ENCODE results near the gene CADM3. TPM values are rescaled to one million over a fixed set of nuclear protein-coding genes. Genes with fewer than 3 reads are reported as not detected.

The CADM3 gene
- total RNA-seq, 1 donor from 2014 or later, result 16.1 TPM

- no peak for DNase-seq (ENCODE audit: low spot score)
These were observed 33.8 kb downstream of the CADM3 start for GRCh38 chr1:159205225-159205624.

GRCh38 chr1:159206110-159206509, 34.7 kb downstream of the CADM3 start:
- no peak for DNase-seq (ENCODE audit: low spot score)

- no peak for DNase-seq (ENCODE audit: low spot score)
These were observed 35.7 kb downstream of the CADM3 start for GRCh38 chr1:159207080-159207479.

- no peak for DNase-seq (ENCODE audit: low spot score)
These were observed 36.4 kb downstream of the CADM3 start for GRCh38 chr1:159207774-159208173.

DNA sequence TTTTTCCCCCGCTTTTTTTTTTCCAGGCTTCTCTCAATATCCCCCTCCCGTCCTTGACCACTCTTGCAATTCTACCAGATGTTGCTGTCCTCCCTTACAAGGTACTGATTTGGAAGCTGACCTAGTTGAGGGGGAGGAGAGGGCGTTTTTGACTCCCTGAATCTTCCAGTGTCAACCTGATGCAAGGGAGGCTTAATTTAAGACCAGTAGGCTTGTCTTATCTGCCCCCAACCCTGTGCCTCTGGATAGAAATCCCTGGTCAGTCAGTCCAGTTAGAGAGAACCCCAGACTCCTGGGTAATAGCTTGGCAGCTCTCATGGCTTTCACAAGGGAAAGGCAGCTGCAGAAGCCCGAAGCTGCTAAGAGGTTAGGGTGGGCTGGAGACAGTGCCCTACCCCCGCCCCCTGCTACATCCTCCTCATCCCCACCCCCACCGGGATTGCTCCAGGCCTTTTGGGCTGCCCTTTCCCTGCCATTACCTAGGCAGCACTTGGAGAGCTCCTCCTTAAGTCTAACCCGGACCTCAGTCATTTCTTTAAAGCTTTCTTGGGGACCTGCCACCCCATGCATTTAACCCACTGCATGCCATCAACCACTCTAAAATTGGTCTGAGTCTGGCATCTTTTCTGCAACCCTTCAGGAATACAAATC, 36.9 kb downstream of the CADM3 start:
- DNase-seq (ENCODE audit: low spot score), result peak; percentile 92

DNA sequence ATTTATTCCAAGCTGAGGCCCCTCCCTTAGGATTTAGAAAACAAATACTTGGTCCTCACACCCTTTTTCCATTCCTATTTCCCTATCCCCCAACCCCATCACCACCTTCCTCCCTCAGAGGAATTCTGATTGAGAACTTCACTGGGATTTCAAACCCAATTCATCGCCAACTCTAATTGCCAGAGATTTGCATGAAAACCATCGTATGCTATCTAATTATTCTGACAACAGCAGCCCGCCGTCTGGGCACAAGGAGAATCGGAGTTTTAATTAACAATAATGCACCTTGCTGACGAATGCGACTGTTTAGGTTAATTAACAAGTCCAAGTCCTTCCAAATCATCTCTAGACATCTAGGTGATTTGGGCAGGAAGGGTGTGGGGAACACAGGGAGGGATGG, 37.6 kb downstream of the CADM3 start:
- DNase-seq (ENCODE audit: low spot score), result no peak

GRCh38 chr1:159211331-159212136, 40.1 kb downstream of the CADM3 start:
- DNase-seq (ENCODE audit: low spot score), result peak; percentile 48

GRCh38 chr1:159212596-159212995, 41.2 kb downstream of the CADM3 start:
- no peak for DNase-seq (ENCODE audit: low spot score)

- DNase-seq (ENCODE audit: low spot score), result no peak
These were observed 42.8 kb downstream of the CADM3 start for GRCh38 chr1:159214149-159214760.

- no peak for DNase-seq (ENCODE audit: low spot score)
These were observed 47.5 kb downstream of the CADM3 start for GRCh38 chr1:159218649-159219636.

- DNase-seq (ENCODE audit: low spot score), result no peak
These were observed 50.9 kb downstream of the CADM3 start for GRCh38 chr1:159222075-159222865.

- DNase-seq (ENCODE audit: low spot score), result no peak
These were observed 51.6 kb downstream of the CADM3 start for GRCh38 chr1:159223004-159223403.

DNA sequence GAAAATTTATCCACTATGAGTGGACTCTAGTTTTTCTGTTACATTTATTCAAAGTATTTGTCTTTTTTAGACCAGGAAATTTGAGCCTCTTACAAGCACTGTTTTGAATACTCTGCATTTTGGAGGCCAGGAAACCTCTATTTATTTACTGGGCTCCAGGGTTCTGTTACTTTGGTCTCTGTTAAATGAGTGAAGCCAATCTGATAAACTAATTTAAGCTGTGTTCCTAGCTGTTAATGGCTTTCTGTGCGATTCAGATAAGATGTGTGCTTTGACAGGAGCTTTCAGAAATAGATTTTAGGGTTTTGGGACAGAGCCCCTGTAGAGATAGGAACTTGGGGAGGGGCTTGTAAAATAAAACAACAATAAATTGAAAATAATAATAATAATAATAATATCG, 57.1 kb downstream of the CADM3 start:
- DNase-seq (ENCODE audit: low spot score), result no peak

- DNase-seq (ENCODE audit: low spot score), result no peak
These were observed 58.0 kb downstream of the CADM3 start for GRCh38 chr1:159229260-159229885.

DNA sequence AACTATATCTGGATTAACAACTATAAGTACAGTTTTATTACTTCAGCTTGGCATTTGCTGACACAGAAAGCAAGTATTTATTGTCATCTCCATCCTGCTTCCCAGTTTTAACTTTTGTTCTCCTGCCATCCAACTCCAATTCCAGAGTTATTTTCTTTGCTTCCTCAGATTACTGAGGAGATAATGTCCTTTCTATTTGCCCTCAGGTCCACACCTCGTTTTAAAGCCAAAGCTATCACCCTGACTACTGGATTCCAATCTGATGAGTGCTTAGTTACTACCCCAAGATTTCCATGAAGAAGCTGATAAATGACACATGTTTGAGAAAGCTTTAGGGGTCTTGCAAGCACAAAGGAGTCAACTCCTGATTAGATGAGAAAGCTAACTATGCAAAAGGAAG, 58.5 kb downstream of the CADM3 start:
- DNase-seq (ENCODE audit: low spot score), result no peak

DNA sequence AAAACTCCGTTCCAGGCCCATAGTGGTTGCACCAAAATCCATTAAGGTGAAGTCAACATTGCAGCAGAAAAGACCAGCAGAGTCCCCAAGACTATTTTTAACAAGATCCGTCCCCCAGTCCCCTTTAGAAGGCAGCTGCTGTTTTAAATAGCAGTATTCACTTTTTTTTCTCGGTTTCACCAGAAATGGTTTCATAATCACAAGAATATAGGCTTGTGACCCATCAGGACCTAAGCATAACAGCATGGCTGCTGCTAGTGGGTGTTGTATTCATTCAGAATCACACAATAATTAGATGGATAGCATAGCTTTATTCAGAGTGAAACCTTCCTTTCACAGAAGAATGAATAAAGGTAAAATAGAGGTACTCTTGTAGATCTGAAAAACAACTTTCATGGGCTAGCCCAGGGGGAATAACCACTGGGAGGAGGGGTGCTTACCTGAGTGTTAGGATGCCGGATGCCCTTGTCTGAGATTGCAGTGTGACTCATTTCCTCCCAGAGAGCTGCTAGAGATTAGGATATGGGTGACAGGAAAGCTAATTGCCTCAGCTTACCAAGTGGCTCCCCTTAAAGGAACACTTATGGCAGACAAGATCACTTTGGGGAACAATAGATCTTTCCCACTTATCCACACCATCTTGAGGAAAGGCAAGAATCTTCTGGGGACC, 68.3 kb downstream of the CADM3 start:
- DNase-seq (ENCODE audit: low spot score), result no peak

- DNase-seq (ENCODE audit: low spot score), result no peak
These were observed 75.9 kb downstream of the CADM3 start for GRCh38 chr1:159247266-159247665.

DNA sequence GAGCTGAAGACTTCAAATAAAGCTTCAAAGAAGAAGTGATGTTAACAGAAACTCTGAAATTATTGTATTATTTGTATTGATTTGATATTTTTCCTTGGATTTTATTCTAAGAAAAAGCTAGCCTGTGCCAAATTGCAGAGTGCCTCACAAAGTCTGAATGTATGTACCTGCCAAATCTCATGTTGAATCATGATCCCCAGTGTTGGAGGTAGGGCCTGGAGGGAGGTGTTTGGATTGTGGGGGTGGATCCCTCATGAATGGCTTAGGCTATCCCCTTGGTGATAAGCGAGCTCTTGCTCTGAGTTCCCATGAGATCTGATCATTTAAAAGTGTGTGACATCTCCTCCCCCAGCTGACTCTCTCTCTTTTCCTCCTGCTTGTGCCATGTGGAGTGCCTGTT, 76.9 kb downstream of the CADM3 start:
- no peak for DNase-seq (ENCODE audit: low spot score)

- no peak for DNase-seq (ENCODE audit: low spot score)
These were observed 79.3 kb downstream of the CADM3 start for GRCh38 chr1:159250638-159251216.

Measured in umbilical cord (tissue), 2 donors.